OCI-LY7 (cell line): Measurements from ENCODE around the gene OSBP2. TPM values are rescaled to one million over a fixed set of nuclear protein-coding genes. Genes with fewer than 3 reads are reported as not detected.
"Not testable (repeated sequence)": the region's sequence is repeated elsewhere in the genome, so short reads cannot be mapped to it uniquely, and the experiment has no call there.

ENCODE experiments used
- BruUV-seq: library from RNA; stranded (reverse); fragments of 400-500 nt; replicated peaks from 2 replicates; lab custom pipeline; 2021; lab: Mats Ljungman, UMichigan
- CTCF ChIA-PET: fragments of 300-600 bp; sonication (Branson Sonifier 250); formaldehyde crosslinking; loops from one replicate; lab custom pipeline; 2022; ENCODE audit warnings: antibody characterized with exemption; ENCODE audit not compliant: unreplicated experiment; lab: Charles Lee
- POLR2A ChIA-PET: fragments of 300-600 bp; sonication (Branson Sonifier 250); formaldehyde crosslinking; loops from one replicate; lab custom pipeline; 2022; ENCODE audit warnings: antibody characterized with exemption; lab: Charles Lee
- DNase-seq: peaks from one replicate; pipeline ENCODE4 v3.0.0-alpha.2; 2015; ENCODE audit warnings: low spot score
- H2AFZ ChIP-seq: fragments of 200-600 bp; sonication (generic), shearing (Covaris generic); 2 replicates; pipeline ENCODE4 v1.6.1; 2014; ENCODE audit warnings: mild to moderate bottlenecking, antibody characterized with exemption, low read length, moderate library complexity
- H3K27ac ChIP-seq: fragments of 200-600 bp; sonication (generic); 2 replicates; pipeline ENCODE4 v1.5.1; 2014; ENCODE audit warnings: mixed run types, low read depth, mild to moderate bottlenecking, moderate library complexity, low read length, inconsistent platforms; ENCODE audit not compliant: poor library complexity, severe bottlenecking
- H3K36me3 ChIP-seq: fragments of 200-600 bp; sonication (generic); 2 replicates; pipeline ENCODE4 v1.6.1; 2014; ENCODE audit warnings: mild to moderate bottlenecking, antibody characterized with exemption, low read length, moderate library complexity, mixed read lengths; ENCODE audit not compliant: insufficient read depth
- H3K4me1 ChIP-seq: fragments of 200-600 bp; sonication (generic); 2 replicates; pipeline ENCODE4 v1.5.1; 2014; ENCODE audit warnings: mild to moderate bottlenecking, low read length; ENCODE audit not compliant: insufficient read depth, poor library complexity, severe bottlenecking
- H3K4me2 ChIP-seq: fragments of 200-600 bp; sonication (generic); 2 replicates; pipeline ENCODE4 v1.6.1; 2014; ENCODE audit warnings: mild to moderate bottlenecking, low read length
- H3K4me3 ChIP-seq: fragments of 200-600 bp; sonication (generic); 2 replicates; pipeline ENCODE4 v1.5.1; 2014; ENCODE audit warnings: mild to moderate bottlenecking, low read depth, low read length; ENCODE audit not compliant: poor library complexity, severe bottlenecking
- H3K79me2 ChIP-seq: fragments of 200-600 bp; sonication (generic); 2 replicates; pipeline ENCODE4 v1.6.1; 2016; ENCODE audit warnings: low read depth, mild to moderate bottlenecking, low read length, moderate library complexity, mixed read lengths; ENCODE audit not compliant: insufficient read depth
- H3K9me2 ChIP-seq: fragments of 200-600 bp; sonication (generic); 2 replicates; pipeline ENCODE4 v1.6.1; 2016; ENCODE audit warnings: mild to moderate bottlenecking, low read length, mixed read lengths; ENCODE audit not compliant: insufficient read depth
- H3K9me3 ChIP-seq: fragments of 200-600 bp; sonication (generic); 2 replicates; pipeline ENCODE4 v1.6.1; 2014; ENCODE audit warnings: mild to moderate bottlenecking, mixed run types, low read length, mixed read lengths
- H4K20me1 ChIP-seq: fragments of 200-600 bp; sonication (generic); 2 replicates; pipeline ENCODE4 v1.6.1; 2014; ENCODE audit warnings: mild to moderate bottlenecking, antibody characterized with exemption, low read length, moderate library complexity, mixed read lengths; ENCODE audit not compliant: insufficient read depth
- CTCF ChIP-seq: fragments of 200-600 bp; sonication (generic); conservative IDR thresholded peaks from 2 replicates; pipeline ENCODE4 v1.5.1; 2014; ENCODE audit warnings: mild to moderate bottlenecking, antibody characterized with exemption, low read length, moderate library complexity, mixed read lengths
- EZH2phosphoT487 ChIP-seq: fragments of 200-600 bp; sonication (generic); IDR thresholded peaks from 2 replicates; pipeline ENCODE4 v1.6.1; 2018; ENCODE audit warnings: low read depth, borderline replicate concordance, mild to moderate bottlenecking, mixed run types, antibody characterized with exemption, low read length, moderate library complexity, mixed read lengths
- intact Hi-C: fragments of 100-400 bp; cut with micrococcal nuclease; formaldehyde crosslinking; loops from one replicate; pipeline ENCODE4 v1.10.0; 2022; ENCODE audit not compliant: unreplicated experiment
- total RNA-seq, 2 experiments: library from RNA; depleted of rRNA in 1 of 2; stranded (reverse); fragments of >200 nt in 1 of 2; shearing (Covaris generic) in 1 of 2; gene quantifications; 2 replicates each; pipeline ENCODE4 v1.2.3, GENCODE V29; 2014 to 2022

OSBP2 gene
- total RNA-seq, 2 experiments from 2014 or later = 0.19 to 0.34 TPM

- CTCF ChIA-PET = no interaction called here
- no peaks in the 10 kb centered on the region for H3K9me3 ChIP-seq
- no peaks in the 10 kb centered on the region for H3K9me2 ChIP-seq
- H4K20me1 ChIP-seq = no peaks in the 10 kb centered on the region
- TF ChIP-seq CTCF (no peak), EZH2phosphoT487 (no peak)
- H3K4me2 ChIP-seq = no peak overlapping the region
- H3K27ac ChIP-seq = no peak overlapping the region
- no peak for DNase-seq
- intact Hi-C loops = no loop called here
- no TSS peak for BruUV-seq
- no peak overlapping the region for H2AFZ ChIP-seq
- POLR2A ChIA-PET = no interaction called here
- H3K79me2 ChIP-seq = no peaks in the 10 kb centered on the region
- no peak overlapping the region for H3K4me3 ChIP-seq
- H3K4me1 ChIP-seq = peaks cover 2% of the 10 kb centered on the region
- no peaks in the 10 kb centered on the region for H3K36me3 ChIP-seq
These were observed 21.5 kb upstream of the OSBP2 start for GRCh38 chr22:30673136-30673535.

- Histone ChIP-seq H3K9me3 (no peaks in the 10 kb centered on the region), H3K4me2 (no peak overlapping the region), H3K9me2 (no peaks in the 10 kb centered on the region), H3K36me3 (no peaks in the 10 kb centered on the region), H2AFZ (no peak overlapping the region), H3K27ac (no peak overlapping the region), H3K4me3 (no peak overlapping the region), H3K4me1 (no peaks in the 10 kb centered on the region), H3K79me2 (no peaks in the 10 kb centered on the region), H4K20me1 (no peaks in the 10 kb centered on the region)
- DNase-seq = no peak
- CTCF ChIA-PET = no interaction called here
- TF ChIP-seq CTCF = no peak
- no peak for TF ChIP-seq EZH2phosphoT487
- no TSS peak for BruUV-seq
- intact Hi-C loops = no loop called here
- POLR2A ChIA-PET = no interaction called here
These were observed 20.2 kb upstream of the OSBP2 start for GRCh38 chr22:30674482-30674881.

GRCh38 chr22:30675436-30675835, 19.2 kb upstream of the OSBP2 start:
- Histone ChIP-seq H3K9me3 (no peaks in the 10 kb centered on the region), H4K20me1 (no peaks in the 10 kb centered on the region), H3K9me2 (no peaks in the 10 kb centered on the region), H2AFZ (no peak overlapping the region), H3K4me3 (no peak overlapping the region), H3K27ac (no peak overlapping the region), H3K36me3 (no peaks in the 10 kb centered on the region), H3K4me1 (no peaks in the 10 kb centered on the region), H3K4me2 (no peak overlapping the region), H3K79me2 (no peaks in the 10 kb centered on the region)
- BruUV-seq = no TSS peak
- no peak for DNase-seq
- TF ChIP-seq CTCF = no peak
- no peak for TF ChIP-seq EZH2phosphoT487
- POLR2A ChIA-PET = no interaction called here
- intact Hi-C loops = no loop called here
- CTCF ChIA-PET = no interaction called here

- H3K4me2 ChIP-seq, H3K27ac ChIP-seq, H2AFZ ChIP-seq, H3K36me3 ChIP-seq, POLR2A ChIA-PET, H3K9me2 ChIP-seq, CTCF ChIA-PET, H4K20me1 ChIP-seq, H3K9me3 ChIP-seq, H3K4me1 ChIP-seq, BruUV-seq, H3K79me2 ChIP-seq, H3K4me3 ChIP-seq, DNase-seq, intact Hi-C loops: not testable (repeated sequence)
These were observed 18.1 kb upstream of the OSBP2 start for GRCh38 chr22:30676565-30676964.
